ENCODE measurements around the gene ANKS1B. TPM values are rescaled to one million over a fixed set of nuclear protein-coding genes. Genes with fewer than 3 reads are reported as not detected.

Gene ANKS1B
- total RNA-seq, 1 donor from 2014 or later, result 8.2 TPM

DNA sequence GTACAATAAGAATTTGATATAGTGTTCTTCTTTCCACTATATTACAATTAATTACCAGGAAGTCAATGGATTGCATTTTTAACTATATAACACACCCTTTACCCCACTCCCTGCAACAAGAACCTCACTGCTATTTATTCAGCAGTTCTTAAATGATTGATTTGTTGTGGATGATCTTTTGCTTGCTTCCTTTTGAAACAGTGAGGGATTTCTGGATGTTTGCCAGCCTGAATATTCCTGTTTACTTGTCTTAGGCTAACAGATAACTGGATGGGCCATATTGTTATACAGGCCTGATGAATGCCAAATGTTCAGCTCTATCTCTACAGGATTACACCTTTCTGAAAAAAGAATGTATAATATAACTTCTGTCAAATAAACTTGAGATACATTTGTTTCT, 842.1 kb downstream of the ANKS1B start:
- intact Hi-C loops (cut with DNase I), result no loop called here
- no peak for DNase-seq (ENCODE audit: low spot score in 2 of 2)
- TF ChIP-seq, protein P1, sequence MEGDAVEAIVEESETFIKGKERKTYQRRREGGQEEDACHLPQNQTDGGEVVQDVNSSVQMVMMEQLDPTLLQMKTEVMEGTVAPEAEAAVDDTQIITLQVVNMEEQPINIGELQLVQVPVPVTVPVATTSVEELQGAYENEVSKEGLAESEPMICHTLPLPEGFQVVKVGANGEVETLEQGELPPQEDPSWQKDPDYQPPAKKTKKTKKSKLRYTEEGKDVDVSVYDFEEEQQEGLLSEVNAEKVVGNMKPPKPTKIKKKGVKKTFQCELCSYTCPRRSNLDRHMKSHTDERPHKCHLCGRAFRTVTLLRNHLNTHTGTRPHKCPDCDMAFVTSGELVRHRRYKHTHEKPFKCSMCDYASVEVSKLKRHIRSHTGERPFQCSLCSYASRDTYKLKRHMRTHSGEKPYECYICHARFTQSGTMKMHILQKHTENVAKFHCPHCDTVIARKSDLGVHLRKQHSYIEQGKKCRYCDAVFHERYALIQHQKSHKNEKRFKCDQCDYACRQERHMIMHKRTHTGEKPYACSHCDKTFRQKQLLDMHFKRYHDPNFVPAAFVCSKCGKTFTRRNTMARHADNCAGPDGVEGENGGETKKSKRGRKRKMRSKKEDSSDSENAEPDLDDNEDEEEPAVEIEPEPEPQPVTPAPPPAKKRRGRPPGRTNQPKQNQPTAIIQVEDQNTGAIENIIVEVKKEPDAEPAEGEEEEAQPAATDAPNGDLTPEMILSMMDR (IDR thresholded peaks at IDR 0.05), result no peak
- Histone ChIP-seq H3K27me3 (no peaks in the 10 kb centered on the region), H3K9me3 (no peaks in the 10 kb centered on the region), H3K4me3 (no peak overlapping the region), H3K4me1 (no peaks in the 10 kb centered on the region), H3K27ac (no peak overlapping the region), H3K36me3 (no peaks in the 10 kb centered on the region)

DNA sequence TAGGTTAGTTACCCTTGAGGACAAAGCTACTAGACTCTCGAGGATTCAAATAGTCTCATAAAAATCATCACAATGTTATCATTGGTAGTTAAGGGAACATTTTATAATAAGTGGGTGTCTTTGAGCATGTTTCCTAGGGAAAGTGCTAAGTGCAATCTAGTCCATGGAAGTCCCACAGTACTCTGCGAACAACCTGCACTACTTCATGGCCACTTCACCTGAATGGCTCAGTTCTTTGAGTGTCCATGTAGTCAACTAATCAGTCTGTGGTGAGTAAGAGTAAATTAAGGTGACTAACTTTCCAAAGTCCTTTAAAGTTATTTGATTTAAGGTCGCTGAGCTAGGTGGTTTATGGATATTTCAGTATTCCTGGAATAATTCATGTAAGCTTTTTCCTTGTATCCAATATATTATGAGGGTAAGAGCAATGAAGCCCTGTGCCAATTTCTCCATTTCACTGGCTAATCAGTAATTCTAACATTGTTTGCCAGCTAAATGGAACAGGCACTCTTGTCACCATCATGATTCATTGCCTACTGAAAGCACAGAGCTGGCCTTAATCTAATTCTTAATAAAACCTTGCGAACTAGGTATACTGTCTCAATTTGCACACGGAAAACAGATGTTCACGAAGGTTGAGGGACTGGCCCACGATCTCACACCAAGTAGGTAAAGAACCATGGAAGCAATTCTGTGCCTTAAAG, 844.6 kb downstream of the ANKS1B start:
- no peaks in the 10 kb centered on the region for H3K27me3 ChIP-seq
- H3K36me3 ChIP-seq, result no peaks in the 10 kb centered on the region
- intact Hi-C loops (cut with DNase I), result no loop called here
- H3K9me3 ChIP-seq, result no peaks in the 10 kb centered on the region
- TF ChIP-seq, protein P1 (IDR thresholded peaks at IDR 0.05), result no peak
- H3K4me3 ChIP-seq, result no peak overlapping the region
- H3K27ac ChIP-seq, result no peak overlapping the region
- no peaks in the 10 kb centered on the region for H3K4me1 ChIP-seq
- no peak for DNase-seq (ENCODE audit: low spot score in 2 of 2)

DNA sequence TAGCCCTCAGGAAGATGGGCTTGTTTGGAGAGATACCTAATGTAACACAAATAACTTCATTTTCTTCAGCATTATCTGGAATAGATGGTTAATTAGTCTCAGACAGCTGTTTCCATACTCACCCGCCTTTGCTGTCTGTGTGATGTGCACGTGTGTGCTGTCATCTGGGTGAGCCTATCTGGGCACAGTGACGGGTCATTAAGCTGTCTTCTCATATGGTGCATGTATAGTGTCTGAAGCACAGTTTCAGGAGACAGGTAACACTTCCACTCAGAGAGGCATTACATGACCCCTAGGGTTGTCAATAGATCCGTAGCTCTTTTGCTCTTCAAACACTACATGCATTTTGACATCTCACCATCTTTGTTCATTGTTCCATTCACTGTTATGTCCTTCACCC, 846.3 kb downstream of the ANKS1B start:
- intact Hi-C loops (cut with DNase I), result no loop called here
- Histone ChIP-seq H3K4me1 (no peaks in the 10 kb centered on the region), H3K36me3 (no peaks in the 10 kb centered on the region), H3K27me3 (no peaks in the 10 kb centered on the region), H3K9me3 (no peaks in the 10 kb centered on the region), H3K27ac (no peak overlapping the region), H3K4me3 (no peak overlapping the region)
- DNase-seq (ENCODE audit: low spot score in 2 of 2), result no peak
- TF ChIP-seq, protein P1 (IDR thresholded peaks at IDR 0.05), result no peak

DNA sequence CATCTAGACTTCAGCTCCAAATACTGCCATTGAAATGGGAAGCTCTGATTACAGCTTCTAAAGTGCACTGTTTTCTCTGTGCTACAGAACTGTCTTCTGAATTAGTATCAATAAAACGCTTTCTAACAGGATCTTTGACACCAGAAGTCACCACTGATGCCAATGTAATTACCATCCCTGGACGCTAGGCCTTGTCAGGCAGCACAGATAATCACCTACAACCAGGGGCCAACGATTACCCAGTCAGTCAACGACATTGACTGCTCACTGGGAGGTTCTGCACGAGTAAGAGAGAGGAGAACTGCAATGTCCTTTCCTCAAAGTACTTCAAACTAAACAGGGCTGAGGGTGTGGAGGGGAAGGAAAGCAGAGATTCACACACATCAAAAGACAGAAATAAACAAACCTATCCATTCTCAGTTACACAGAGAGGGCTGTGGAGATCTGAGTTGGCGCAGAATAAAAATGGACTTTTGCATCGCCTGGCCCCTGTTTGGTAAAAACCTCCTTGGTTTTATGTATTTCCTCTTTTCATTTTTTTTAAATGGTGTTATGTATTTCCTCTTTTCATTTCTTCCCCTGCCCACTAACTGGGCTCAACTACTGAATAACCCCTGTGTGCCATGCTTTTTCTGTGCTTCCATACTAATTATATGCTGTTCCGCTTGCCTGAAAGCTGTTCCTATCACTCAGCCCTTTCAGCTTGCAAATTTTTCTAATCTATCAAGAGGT, 847.4 kb downstream of the ANKS1B start:
- Histone ChIP-seq H3K36me3 (no peaks in the 10 kb centered on the region), H3K27ac (no peak overlapping the region), H3K27me3 (no peaks in the 10 kb centered on the region), H3K9me3 (no peaks in the 10 kb centered on the region), H3K4me3 (no peak overlapping the region), H3K4me1 (no peaks in the 10 kb centered on the region)
- TF ChIP-seq, protein P1 (IDR thresholded peaks at IDR 0.05), result no peak
- intact Hi-C loops (cut with DNase I), result no loop called here
- no peak for DNase-seq (ENCODE audit: low spot score in 2 of 2)

DNA sequence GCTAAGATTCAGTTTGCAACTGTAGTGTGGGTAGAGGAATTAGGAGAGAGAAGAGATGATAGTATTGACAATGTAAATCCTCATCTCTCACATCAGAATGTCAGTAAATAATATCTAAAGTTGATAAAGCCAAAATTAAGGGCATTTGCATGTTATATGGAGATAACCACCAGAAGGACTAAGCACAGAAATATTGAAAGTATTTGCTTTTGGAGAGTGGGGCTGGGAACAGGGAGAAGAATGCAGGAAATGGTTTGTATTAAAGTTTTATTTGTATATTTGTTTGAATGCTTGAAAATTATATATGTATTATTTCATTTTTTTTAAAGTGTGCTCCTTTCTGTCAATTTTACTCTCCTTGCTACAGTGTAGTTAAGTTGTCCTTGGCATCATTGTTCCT, 848.2 kb downstream of the ANKS1B start:
- Histone ChIP-seq H3K4me3 (no peak overlapping the region), H3K4me1 (no peaks in the 10 kb centered on the region), H3K27ac (no peak overlapping the region), H3K36me3 (no peaks in the 10 kb centered on the region), H3K27me3 (no peaks in the 10 kb centered on the region), H3K9me3 (no peaks in the 10 kb centered on the region)
- intact Hi-C loops (cut with DNase I), result no loop called here
- no peak for DNase-seq (ENCODE audit: low spot score in 2 of 2)
- TF ChIP-seq, protein P1 (IDR thresholded peaks at IDR 0.05), result no peak
